Activated T-cell treated with anti-CD3 and anti-CD28 coated beads, Interleukin-2, amount 50 U/mL, for 48 hours (primary cell): ENCODE results near the gene OR1A2.
"Not testable (repeated sequence)": the region's sequence is repeated elsewhere in the genome, so short reads cannot be mapped to it uniquely, and the experiment has no call there.

Experiments
- DNase-seq, 2 experiments: peaks; one replicate each; pipeline ENCODE4 v3.0.0-alpha.2; 2020

The OR1A2 gene, protein sequence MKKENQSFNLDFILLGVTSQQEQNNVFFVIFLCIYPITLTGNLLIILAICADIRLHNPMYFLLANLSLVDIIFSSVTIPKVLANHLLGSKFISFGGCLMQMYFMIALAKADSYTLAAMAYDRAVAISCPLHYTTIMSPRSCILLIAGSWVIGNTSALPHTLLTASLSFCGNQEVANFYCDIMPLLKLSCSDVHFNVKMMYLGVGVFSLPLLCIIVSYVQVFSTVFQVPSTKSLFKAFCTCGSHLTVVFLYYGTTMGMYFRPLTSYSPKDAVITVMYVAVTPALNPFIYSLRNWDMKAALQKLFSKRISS

DNA sequence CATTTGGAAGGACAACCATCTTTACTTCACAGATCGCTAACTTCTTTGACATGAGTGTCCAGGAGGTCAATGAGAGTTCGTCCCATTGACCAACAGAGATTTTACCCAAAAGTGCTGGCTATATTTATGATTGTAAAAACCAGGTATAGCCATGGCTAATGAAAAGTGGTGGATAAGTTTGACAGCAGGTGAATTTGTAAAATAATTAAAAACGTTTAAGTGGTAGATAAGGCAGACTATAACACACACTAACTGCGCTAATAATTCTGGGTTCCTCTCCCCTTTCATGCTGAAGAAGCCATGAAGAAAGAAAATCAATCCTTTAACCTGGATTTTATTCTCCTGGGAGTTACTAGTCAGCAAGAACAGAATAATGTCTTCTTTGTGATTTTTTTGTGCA, at the start of gene OR1A2:
Gene OR1A2 (plus strand): TSS at position 301 of the 400 bp plus-strand sequence. CDS start 0 bp downstream, at position 301.
- DNase-seq, result no peak

DNA sequence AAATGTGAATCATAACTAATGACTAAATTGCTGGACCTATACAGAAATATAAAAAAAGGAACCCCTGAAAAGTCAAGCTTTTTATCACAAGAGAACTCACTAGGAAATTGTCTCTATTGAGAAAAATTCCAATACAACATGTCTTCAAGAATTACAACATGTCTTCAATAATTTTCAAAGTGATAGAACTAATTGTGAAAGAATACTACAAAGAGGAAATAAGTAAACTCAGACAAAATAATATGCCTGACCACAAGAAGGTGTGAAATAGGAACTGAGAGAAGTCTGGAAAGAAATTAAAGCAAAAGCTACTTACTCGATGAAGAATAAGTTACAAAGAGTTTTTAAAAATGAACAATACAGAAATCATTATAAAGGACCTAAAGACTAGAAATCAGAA, 40.1 kb upstream of the OR1A2 start:
- DNase-seq, result no peak

DNA sequence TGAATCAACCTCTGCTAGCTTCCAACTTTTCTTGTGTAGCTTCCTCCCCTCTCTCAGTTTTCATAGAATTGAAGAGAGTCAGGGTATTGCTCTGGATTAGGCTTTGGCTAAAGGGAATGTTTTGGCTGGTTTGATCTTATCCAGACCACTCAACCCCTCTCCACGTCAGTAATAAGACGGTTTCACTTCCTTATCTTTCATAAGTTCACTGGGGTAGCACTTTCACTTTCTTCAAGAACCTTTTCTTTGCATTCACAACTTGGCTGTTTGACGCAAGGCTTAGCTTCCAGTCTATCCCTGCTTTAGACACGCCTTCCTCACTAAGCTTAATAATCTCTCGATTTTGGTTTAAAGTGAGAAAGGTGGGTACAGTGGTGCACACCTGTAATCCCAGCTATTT, 29.7 kb upstream of the OR1A2 start:
- no peak for DNase-seq

DNA sequence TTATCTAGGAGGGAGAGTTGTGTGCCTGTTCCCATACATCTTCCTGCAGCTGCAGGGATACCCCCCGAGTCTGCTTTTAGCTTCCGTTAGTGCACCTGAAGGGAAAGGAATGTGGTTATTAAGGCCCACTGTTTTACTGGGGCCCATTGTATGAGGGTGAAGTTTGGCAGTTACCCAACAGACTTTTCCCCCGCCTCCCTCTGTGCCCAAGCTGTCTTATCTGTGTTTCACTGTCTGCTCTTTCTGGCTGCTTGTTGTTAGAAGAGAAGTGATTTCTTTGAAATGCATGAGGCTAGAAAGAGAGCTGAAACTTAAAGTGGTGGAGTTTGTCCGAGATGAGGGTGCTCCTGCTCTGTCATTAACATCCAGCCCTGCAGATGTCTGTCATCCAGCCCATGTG, 7.4 kb upstream of the OR1A2 start:
- no peak for DNase-seq

DNA sequence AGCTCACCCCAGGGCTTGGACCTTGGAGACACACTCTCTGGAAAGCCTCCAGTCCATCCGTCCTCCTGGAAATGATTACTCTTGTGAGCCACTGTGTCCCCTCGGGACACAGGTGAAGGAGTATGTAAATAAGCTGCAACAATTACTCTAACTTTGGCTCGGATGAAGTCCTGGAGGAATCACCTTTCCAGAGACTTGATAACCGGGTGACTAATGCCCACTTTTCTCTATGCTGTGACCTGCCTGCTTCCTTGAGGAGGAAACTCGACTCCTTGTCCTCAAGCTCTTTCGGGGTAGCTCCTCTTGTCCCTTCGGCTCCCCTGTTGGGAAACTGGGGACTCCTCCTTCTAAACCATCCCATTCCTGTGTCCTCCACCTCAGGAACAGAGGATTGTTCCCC, 10.0 kb downstream of the OR1A2 start, which contains the start of gene OR1A1:
Gene OR1A1 (plus strand): TSS at position 301 of the 400 bp plus-strand sequence. CDS start 7,954 bp downstream, outside the sequence.
- DNase-seq, result no peak

DNA sequence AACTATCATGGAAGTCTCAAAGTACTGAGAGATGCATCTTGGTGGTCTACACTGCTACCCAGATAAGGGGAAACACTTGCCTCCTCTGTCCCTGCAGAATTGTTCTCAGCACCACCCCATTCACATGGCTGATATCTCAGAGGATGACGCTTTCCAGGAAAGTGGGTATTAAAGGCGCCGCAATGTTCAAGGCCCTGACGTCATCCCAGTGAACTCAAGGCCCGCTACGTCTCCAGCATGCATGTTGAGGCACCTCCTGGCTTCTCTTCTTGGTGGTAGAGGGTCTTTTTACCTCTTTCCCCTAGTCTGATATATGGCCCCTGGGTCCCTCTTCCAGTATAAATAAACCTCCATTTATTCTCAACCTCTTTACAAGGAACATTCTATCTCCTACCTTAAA, 11.2 kb downstream of the OR1A2 start:
- no peak for DNase-seq

DNA sequence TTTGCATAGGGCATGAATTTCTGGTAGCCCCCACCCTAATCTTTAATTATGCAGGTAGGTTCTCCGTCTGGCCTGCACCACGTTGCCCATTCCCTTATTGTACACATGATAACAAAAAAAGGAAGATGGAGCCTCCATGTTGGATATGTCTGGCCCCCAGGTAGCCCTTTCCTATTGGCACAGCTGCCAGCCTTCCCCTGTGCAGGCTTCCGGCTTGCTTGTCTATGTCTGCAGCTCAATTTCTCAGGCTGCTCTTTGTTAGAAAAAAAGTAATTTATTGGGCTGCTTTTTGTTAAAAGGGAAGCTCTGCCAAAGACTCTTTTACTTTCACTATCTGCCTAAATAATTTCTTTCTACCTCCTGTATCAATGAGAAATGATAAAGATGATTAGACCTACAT, 15.7 kb downstream of the OR1A2 start:
- DNase-seq, result no peak

DNA sequence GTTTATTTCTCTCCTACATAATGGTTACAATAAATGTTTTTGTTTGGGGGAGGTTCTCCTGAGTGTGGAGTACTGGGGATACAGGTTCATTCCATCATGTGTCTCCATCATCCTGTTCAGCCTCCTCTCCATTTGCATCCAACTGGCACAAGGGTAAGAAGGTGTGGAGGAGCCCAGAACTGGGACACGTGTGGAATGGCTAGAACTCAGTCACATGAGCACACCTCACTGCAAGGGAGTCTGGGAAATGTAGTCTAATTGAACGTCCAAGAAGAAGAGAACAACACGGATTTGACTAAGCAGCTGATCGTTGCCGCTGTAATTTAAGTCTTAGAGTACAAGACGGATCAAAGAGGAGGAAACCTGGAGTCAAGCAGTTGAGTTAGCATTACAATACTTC, 16.3 kb downstream of the OR1A2 start:
- DNase-seq, result no peak

DNA sequence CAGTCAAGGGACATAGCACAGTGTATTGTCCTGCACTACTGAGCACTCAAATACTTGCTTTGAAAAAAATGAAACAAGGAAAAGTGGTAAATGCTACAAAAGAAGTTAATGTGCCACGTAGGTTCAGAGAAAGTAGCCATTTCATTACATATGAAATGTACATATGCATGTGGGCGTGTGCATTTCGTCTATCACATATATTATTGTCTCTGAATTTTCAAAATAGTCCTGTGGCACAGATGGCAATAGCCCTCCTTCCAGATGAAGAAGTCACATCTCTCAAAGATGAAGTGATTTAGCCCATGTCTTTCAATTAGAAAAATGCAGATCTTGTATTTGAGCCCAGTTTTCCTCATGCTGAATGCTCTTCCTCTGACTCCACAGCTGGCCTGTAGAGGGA, 22.7 kb downstream of the OR1A2 start:
- DNase-seq, result not testable (repeated sequence)

DNA sequence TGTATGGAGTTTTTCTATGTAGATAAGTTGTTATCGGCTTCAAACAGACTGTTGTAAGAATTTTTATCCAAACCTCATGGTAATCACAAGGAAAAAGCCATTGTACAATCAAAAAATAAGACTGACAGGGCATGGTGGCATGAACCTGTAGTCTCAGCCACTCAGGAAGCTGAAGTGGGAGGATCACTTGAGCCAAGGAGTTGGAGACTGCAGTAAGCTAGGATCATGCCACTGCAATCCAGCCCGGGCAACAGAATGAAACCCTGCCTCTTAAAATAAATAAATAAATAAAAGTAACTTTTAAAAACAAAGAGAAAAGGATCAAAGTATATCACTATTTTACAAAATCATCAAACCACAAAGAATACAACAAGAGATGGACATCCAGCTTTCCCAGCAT, 24.5 kb downstream of the OR1A2 start:
- DNase-seq, result no peak

DNA sequence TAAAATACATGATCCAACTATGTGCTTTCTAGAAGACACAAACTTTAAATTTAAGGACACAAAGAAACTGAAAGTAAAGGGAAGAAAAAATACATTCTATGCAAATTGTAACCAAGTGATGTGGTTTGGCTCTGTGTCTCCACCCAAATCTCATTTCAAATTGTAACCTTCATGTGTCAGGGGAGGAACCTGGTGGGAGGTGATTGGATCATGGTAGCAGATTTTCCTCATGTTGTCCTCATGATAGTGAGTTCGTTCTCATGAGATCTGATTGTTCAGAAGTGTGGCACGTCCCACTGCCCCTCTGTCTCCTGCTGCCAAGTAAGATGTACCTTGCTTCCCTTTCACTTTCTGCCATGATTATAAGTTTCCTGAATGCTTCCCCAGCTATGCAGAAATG, 25.2 kb downstream of the OR1A2 start:
- DNase-seq, result no peak

DNA sequence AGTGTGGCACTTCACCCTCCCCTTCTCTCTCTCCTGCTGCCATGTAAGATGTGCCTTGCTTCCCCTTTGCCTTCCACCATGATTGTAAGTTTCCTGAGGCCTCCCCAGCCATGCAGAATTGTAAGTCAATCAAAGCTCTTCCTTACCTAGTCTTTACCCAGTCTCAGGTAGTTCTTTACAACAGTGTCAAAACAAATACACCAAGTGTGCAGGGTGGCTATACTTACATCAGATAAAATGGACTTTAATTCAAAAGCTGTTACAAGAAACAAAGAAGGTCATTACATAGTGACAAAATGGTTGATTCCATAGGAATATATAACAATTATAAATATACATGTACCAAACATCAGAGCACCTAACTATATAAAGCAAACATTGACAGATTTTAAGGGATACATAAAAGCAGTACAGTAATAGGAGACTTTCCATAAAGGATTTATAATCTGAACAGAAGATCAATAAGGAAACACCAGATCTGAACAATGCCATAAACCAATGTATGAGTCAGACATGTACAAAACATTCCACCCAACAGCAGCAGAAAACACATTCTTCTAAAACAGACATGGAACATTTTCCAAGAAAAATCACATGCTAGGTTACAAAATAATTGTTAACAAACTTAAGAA, 27.5 kb downstream of the OR1A2 start:
- DNase-seq, result not testable (repeated sequence)

DNA sequence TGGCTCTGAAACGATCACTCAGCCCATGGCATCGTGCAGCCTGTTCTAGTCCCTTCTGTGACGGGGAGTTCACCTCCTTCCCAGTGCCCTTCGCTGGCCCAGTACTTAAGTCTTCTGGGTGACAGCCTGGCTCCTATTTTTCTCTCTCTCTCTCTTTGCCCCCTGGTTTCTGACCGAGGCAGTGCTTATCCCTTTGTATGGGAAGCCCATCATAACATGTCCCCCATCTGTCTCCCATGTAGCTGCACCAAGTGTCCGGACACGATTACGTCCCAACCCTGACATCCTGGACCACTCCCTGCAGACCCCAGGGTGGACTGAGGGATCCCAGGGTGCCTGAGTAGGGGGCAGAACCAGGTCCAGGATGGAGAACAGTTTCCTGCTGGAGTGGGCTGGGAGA, 35.0 kb downstream of the OR1A2 start:
- not testable (repeated sequence) for DNase-seq

DNA sequence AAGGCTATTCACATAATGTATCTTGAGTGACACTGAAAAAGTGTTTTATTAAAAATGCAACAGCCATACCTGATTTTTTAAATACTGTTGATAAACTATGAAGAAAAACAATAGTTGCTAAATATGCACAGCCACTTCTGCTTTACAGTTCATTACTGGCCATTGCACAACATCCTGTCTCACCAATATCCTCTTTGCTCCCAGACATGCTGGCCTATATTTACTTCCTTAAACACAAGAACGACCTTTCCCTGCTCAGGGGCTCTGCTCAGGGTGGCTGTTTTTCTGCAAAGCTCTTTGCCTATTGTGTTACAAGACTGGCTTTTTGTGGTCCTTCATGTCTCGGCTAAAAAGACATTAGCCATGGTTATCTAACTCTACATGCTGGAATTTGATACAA, 41.4 kb downstream of the OR1A2 start:
- DNase-seq, result not testable (repeated sequence)

DNA sequence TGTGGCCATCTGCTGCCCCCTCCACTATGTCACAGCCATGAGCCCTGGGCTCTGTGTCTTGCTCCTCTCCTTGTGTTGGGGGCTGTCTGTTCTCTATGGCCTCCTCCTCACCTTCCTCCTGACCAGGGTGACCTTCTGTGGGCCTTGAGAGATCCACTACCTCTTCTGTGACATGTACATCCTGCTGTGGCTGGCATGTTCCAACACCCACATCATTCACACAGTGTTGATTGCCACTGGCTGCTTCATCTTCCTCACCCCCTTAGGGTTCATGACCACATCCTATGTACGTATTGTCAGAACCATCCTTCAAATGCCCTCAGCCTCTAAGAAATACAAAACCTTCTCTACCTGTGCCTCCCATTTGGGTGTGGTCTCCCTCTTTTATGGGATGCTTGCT, 43.7 kb downstream of the OR1A2 start:
- not testable (repeated sequence) for DNase-seq

DNA sequence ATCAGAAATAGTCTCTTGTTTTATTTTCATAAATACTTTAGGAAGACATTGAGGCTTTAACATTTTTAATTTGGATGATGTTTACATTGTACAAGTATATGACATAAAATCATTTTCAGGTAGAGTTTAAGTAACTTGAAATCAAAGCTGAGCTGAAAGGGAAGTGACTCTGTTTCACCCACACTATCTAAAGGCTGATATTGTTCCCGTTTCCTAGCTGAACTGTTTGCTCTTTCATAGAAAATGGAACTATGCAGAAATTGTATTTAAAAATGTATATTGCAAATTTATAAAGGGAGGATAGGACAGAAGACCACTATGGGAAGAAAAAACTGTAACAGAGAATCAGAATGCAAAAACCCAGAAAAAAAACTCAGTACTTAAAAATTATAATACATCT, 47.5 kb downstream of the OR1A2 start:
- not testable (repeated sequence) for DNase-seq
